Mammary epithelial cell (primary cell): ENCODE measurements around the gene NTF3.

Source experiments
- CTCF ChIP-seq, 2 donors: IDR thresholded peaks in 1 of 2; conservative IDR thresholded peaks in 1 of 2; 2 replicates each; pipeline ENCODE4 v1.5.1; 2011 to 2012; ENCODE audit warnings: inconsistent platforms in 2 of 2, low read length in 2 of 2, mild to moderate bottlenecking in 2 of 2, control low read depth in 1 of 2, low read depth in 1 of 2; ENCODE audit not compliant: insufficient read depth in 1 of 2; ENCODE audit errors: extremely low read depth in 1 of 2
- EZH2 ChIP-seq: IDR thresholded peaks from 2 replicates; pipeline ENCODE4 v1.6.1; 2012; ENCODE audit warnings: low read length, inconsistent platforms, borderline replicate concordance

- TF ChIP-seq CTCF (conservative IDR thresholded peaks at IDR 0.05 in 1 of 2, IDR thresholded peaks at IDR 0.05 in 1 of 2; ENCODE audit: extremely low read depth in 1 of 2, insufficient read depth in 1 of 2, low read depth in 1 of 2, low read length in 2 of 2) (no peak), EZH2 (peak; percentile 83)
Measured at GRCh38 chr12:5433081-5433844, 1.4 kb downstream of the NTF3 start.
